ENCODE data around the gene VSTM2L.

Gene VSTM2L

GRCh38 chr20:37899105-37900045, 3.6 kb upstream of the VSTM2L start:
- DNase-seq (ENCODE audit: low read depth in 3 of 3), result no peak

- no peak for DNase-seq (ENCODE audit: low read depth in 3 of 3)
These were observed 1.7 kb upstream of the VSTM2L start for GRCh38 chr20:37901240-37901639.

GRCh38 chr20:37901654-37902503, 1.0 kb upstream of the VSTM2L start:
- no peak for DNase-seq (ENCODE audit: low read depth in 3 of 3)

- DNase-seq (ENCODE audit: low read depth in 3 of 3), result no peak
These were observed 535 bp downstream of the VSTM2L start for GRCh38 chr20:37903317-37904007.

- no peak for DNase-seq (ENCODE audit: low read depth in 3 of 3)
These were observed 1.2 kb downstream of the VSTM2L start for GRCh38 chr20:37904008-37904642.

- no peak for DNase-seq (ENCODE audit: low read depth in 3 of 3)
These were observed 2.0 kb downstream of the VSTM2L start for GRCh38 chr20:37904845-37905373.

GRCh38 chr20:37905671-37906613, 3.0 kb downstream of the VSTM2L start:
- DNase-seq (ENCODE audit: low read depth in 3 of 3), result no peak

GRCh38 chr20:37907330-37907676, 4.4 kb downstream of the VSTM2L start:
- no peak for DNase-seq (ENCODE audit: low read depth in 3 of 3)

- DNase-seq (ENCODE audit: low read depth in 3 of 3), result no peak
These were observed 4.9 kb downstream of the VSTM2L start for GRCh38 chr20:37907677-37908401.

- no peak for DNase-seq (ENCODE audit: low read depth in 3 of 3)
These were observed 8.3 kb downstream of the VSTM2L start for GRCh38 chr20:37911261-37911660.

GRCh38 chr20:37911838-37912281, 8.9 kb downstream of the VSTM2L start:
- DNase-seq (ENCODE audit: low read depth in 3 of 3), result no peak

- DNase-seq (ENCODE audit: low read depth in 3 of 3), result no peak
These were observed 9.9 kb downstream of the VSTM2L start for GRCh38 chr20:37912874-37913273.

- DNase-seq (ENCODE audit: low read depth in 3 of 3), result no peak
These were observed 10.8 kb downstream of the VSTM2L start for GRCh38 chr20:37913567-37914366.

GRCh38 chr20:37914367-37914671, 11.4 kb downstream of the VSTM2L start:
- no peak for DNase-seq (ENCODE audit: low read depth in 3 of 3)

- no peak for DNase-seq (ENCODE audit: low read depth in 3 of 3)
These were observed 11.9 kb downstream of the VSTM2L start for GRCh38 chr20:37914672-37915433.

GRCh38 chr20:37915434-37915787, 12.5 kb downstream of the VSTM2L start:
- no peak for DNase-seq (ENCODE audit: low read depth in 3 of 3)

GRCh38 chr20:37915800-37916570, 13.1 kb downstream of the VSTM2L start:
- DNase-seq (ENCODE audit: low read depth in 3 of 3), result no peak

Measured in stimulated activated CD4-positive, alpha-beta T cell treated with anti-CD3 and anti-CD28 coated beads, TNF-alpha, amount 100 ng/mL, for 4 hours (primary cell).